ENCODE data around the gene KRTAP29-1.

GRCh38 chr17:41267711-41268110 is 34.9 kb downstream of the KRTAP29-1 start:
- TF ChIP-seq, protein P1, sequence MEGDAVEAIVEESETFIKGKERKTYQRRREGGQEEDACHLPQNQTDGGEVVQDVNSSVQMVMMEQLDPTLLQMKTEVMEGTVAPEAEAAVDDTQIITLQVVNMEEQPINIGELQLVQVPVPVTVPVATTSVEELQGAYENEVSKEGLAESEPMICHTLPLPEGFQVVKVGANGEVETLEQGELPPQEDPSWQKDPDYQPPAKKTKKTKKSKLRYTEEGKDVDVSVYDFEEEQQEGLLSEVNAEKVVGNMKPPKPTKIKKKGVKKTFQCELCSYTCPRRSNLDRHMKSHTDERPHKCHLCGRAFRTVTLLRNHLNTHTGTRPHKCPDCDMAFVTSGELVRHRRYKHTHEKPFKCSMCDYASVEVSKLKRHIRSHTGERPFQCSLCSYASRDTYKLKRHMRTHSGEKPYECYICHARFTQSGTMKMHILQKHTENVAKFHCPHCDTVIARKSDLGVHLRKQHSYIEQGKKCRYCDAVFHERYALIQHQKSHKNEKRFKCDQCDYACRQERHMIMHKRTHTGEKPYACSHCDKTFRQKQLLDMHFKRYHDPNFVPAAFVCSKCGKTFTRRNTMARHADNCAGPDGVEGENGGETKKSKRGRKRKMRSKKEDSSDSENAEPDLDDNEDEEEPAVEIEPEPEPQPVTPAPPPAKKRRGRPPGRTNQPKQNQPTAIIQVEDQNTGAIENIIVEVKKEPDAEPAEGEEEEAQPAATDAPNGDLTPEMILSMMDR (IDR thresholded peaks at IDR 0.05; ENCODE audit: low read depth, low read length, poor library complexity, severe bottlenecking), result no peak
- TF ChIP-seq EZH2phosphoT487 (IDR thresholded peaks at IDR 0.05; ENCODE audit: borderline replicate concordance, low read length), result no peak

Data from DOHH2 (cell line).